Stimulated activated CD4-positive, alpha-beta T cell treated with anti-CD3 and anti-CD28 coated beads, Interleukin-12 subunit alpha, Interleukin-12 subunit beta, amount 100 ng/mL, for 24 hours (primary cell): ENCODE data around the gene GRAMD1A.

Experiments used
- DNase-seq, 2 experiments: peaks; one replicate each; pipeline ENCODE4 v3.0.0-alpha.2; 2020; ENCODE audit warnings: low read depth in 2 of 2

GRAMD1A gene

DNA sequence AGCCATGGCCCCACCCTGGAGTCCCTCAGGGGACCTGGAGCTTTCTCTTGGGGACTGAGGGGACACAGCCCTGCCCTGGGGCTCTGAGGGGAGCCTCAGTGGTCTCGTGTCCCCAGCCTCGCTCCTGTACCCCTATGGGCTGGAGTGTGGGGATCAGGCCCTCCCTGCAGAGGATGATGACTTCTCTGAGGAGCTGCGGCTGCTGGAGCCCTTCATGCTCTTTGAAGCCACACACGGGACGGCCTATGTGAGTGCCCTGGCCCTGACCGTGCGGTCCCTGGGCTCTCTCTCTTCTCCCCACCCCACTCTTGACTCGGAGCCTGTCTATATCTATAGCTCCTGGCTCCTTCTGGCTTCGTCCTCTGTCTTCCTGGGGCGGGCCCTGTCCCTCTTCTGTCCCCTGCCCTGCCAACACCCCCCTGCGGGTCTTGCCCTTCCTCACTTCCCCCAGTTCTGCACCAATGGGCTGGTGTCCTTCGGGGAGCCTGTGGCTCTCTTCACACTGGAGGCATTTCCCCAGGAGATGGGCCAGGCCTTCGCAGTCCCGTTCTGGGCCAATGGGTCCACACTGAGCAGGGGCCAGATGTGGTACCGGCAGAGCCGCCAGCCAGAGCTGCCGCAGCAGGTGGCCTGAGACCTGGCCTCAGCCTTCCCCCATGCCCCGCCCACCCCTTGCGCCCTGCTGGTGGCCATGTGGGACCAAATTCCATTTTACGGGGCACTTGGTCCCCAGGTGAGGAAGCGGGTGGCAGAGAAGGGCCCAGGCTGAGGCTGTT is 74.5 kb downstream of the GRAMD1A start:
- no peak for DNase-seq

DNA sequence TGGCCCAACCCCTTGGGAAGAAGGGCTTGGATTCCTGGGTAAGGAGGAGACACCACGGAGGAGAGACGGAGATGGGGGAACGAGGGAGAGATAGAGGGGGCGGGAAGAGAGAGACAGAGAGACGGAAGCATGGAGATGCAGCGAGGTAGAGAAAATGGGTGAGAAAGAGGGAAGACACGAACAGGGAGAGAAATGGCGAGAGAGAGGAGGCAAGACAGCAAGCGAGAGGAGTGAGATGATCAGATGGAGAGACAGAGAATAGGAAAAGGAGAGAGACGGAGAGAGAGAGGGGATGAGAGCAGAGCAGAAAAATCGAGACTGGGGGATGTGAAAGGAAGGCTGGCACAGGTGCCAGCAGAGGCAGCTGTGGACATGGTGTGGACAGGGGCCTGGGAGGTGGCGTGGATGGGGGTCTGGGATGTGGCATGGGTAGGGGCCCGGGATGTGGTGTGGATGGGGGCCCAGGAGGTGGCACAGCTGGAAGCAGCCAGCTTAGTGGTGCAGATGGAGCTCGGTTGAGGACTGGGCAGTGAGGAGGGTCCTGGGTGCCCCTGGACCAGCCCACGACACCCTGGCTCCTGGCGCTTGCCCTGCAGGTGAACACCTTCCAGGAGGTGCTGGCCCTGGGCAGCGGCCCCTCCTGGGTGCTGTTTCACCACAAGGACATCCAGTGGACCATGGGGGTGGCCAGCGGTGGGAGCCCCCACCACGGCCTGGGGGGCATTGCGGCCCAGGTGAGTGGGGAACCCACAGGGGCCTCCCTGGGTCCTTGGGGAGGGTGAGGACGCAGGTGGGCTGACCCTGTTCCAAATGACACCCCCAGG is 75.3 kb downstream of the GRAMD1A start:
- DNase-seq: no peak

DNA sequence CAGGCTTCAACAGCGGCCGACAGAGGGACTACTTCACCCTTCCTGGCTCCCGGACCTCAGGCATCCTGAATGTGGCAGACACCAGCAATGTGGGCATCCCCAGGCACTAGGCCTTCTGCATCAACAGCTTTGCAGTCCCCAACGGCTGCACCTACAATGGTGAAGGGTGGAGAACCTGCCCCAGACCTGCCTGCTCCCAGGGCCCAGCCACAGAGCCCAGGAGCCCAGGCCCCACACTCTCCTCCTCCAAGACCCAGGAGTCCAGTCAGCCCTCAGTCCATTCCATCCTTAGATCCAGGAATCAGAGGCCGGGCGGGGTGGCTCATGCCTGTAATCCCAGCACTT is 75.9 kb downstream of the GRAMD1A start:
- DNase-seq: no peak
